ENCODE results near the gene TCP10L.
A peak's percentile ranks its signal among the peaks of the same experiment; 100 is the strongest.

TCP10L gene

GRCh38 chr21:32584472-32584871 is 851 bp downstream of the TCP10L start:
- H3K36me3 ChIP-seq (ENCODE audit: control insufficient read depth, insufficient read depth, low read length), result no peaks in the 10 kb centered on the region
- H3K27me3 ChIP-seq (ENCODE audit: control insufficient read depth, insufficient read depth, low read length), result no peaks in the 10 kb centered on the region
- no peak overlapping the region for H3K4me3 ChIP-seq (ENCODE audit: low read depth, low read length)
- no peaks in the 10 kb centered on the region for H3K9me3 ChIP-seq (ENCODE audit: control insufficient read depth, insufficient read depth, low read length)
- no peaks in the 10 kb centered on the region for H3K4me1 ChIP-seq (ENCODE audit: control insufficient read depth, insufficient read depth, low read length)
- no peak overlapping the region for H3K9ac ChIP-seq (ENCODE audit: low read depth, low read length)

GRCh38 chr21:32581732-32582131 is 3.6 kb downstream of the TCP10L start:
- Histone ChIP-seq H3K9me3 (ENCODE audit: control insufficient read depth, insufficient read depth, low read length) (no peaks in the 10 kb centered on the region), H3K36me3 (ENCODE audit: control insufficient read depth, insufficient read depth, low read length) (no peaks in the 10 kb centered on the region), H3K4me1 (ENCODE audit: control insufficient read depth, insufficient read depth, low read length) (no peaks in the 10 kb centered on the region), H3K27me3 (ENCODE audit: control insufficient read depth, insufficient read depth, low read length) (no peaks in the 10 kb centered on the region), H3K9ac (ENCODE audit: low read depth, low read length) (no peak overlapping the region), H3K4me3 (ENCODE audit: low read depth, low read length) (no peak overlapping the region)

- H3K4me1 ChIP-seq (ENCODE audit: control insufficient read depth, insufficient read depth, low read length), result no peaks in the 10 kb centered on the region
- no peaks in the 10 kb centered on the region for H3K9me3 ChIP-seq (ENCODE audit: control insufficient read depth, insufficient read depth, low read length)
- no peaks in the 10 kb centered on the region for H3K36me3 ChIP-seq (ENCODE audit: control insufficient read depth, insufficient read depth, low read length)
- H3K27me3 ChIP-seq (ENCODE audit: control insufficient read depth, insufficient read depth, low read length), result no peaks in the 10 kb centered on the region
- H3K9ac ChIP-seq (ENCODE audit: low read depth, low read length), result no peak overlapping the region
- no peak overlapping the region for H3K4me3 ChIP-seq (ENCODE audit: low read depth, low read length)
Measured at GRCh38 chr21:32580949-32581348, 4.4 kb downstream of the TCP10L start.

- no peaks in the 10 kb centered on the region for H3K4me1 ChIP-seq (ENCODE audit: control insufficient read depth, insufficient read depth, low read length)
- H3K9ac ChIP-seq (ENCODE audit: low read depth, low read length), result no peak overlapping the region
- H3K4me3 ChIP-seq (ENCODE audit: low read depth, low read length), result no peak overlapping the region
- H3K9me3 ChIP-seq (ENCODE audit: control insufficient read depth, insufficient read depth, low read length), result no peaks in the 10 kb centered on the region
- no peaks in the 10 kb centered on the region for H3K27me3 ChIP-seq (ENCODE audit: control insufficient read depth, insufficient read depth, low read length)
- H3K36me3 ChIP-seq (ENCODE audit: control insufficient read depth, insufficient read depth, low read length), result no peaks in the 10 kb centered on the region
Measured at GRCh38 chr21:32578107-32578691, 7.1 kb downstream of the TCP10L start.

- no peak overlapping the region for H3K4me3 ChIP-seq (ENCODE audit: low read depth, low read length)
- no peaks in the 10 kb centered on the region for H3K9me3 ChIP-seq (ENCODE audit: control insufficient read depth, insufficient read depth, low read length)
- no peaks in the 10 kb centered on the region for H3K27me3 ChIP-seq (ENCODE audit: control insufficient read depth, insufficient read depth, low read length)
- no peaks in the 10 kb centered on the region for H3K36me3 ChIP-seq (ENCODE audit: control insufficient read depth, insufficient read depth, low read length)
- H3K4me1 ChIP-seq (ENCODE audit: control insufficient read depth, insufficient read depth, low read length), result no peaks in the 10 kb centered on the region
- H3K9ac ChIP-seq (ENCODE audit: low read depth, low read length), result no peak overlapping the region
Measured at GRCh38 chr21:32576011-32576410, 9.3 kb downstream of the TCP10L start.

GRCh38 chr21:32574946-32575925 is 10.1 kb downstream of the TCP10L start:
- H3K27me3 ChIP-seq (ENCODE audit: control insufficient read depth, insufficient read depth, low read length), result no peaks in the 10 kb centered on the region

GRCh38 chr21:32572574-32573420 is 12.5 kb downstream of the TCP10L start:
- Histone ChIP-seq H3K4me1 (ENCODE audit: control insufficient read depth, insufficient read depth, low read length) (peaks cover 8% of the 10 kb centered on the region), H3K9ac (ENCODE audit: low read depth, low read length) (no peak overlapping the region), H3K4me3 (ENCODE audit: low read depth, low read length) (no peak overlapping the region), H3K9me3 (ENCODE audit: control insufficient read depth, insufficient read depth, low read length) (no peaks in the 10 kb centered on the region), H3K27me3 (ENCODE audit: control insufficient read depth, insufficient read depth, low read length) (peaks cover 7% of the 10 kb centered on the region), H3K36me3 (ENCODE audit: control insufficient read depth, insufficient read depth, low read length) (no peaks in the 10 kb centered on the region)

More at GRCh38 chr21:32574946-32575925, 10.1 kb downstream of the TCP10L start:
- H3K36me3 ChIP-seq (ENCODE audit: control insufficient read depth, insufficient read depth, low read length), result no peaks in the 10 kb centered on the region
- no peak overlapping the region for H3K9ac ChIP-seq (ENCODE audit: low read depth, low read length)
- no peaks in the 10 kb centered on the region for H3K4me1 ChIP-seq (ENCODE audit: control insufficient read depth, insufficient read depth, low read length)
- H3K4me3 ChIP-seq (ENCODE audit: low read depth, low read length), result no peak overlapping the region
- H3K9me3 ChIP-seq (ENCODE audit: control insufficient read depth, insufficient read depth, low read length), result no peaks in the 10 kb centered on the region

- no peaks in the 10 kb centered on the region for H3K9me3 ChIP-seq (ENCODE audit: control insufficient read depth, insufficient read depth, low read length)
- H3K36me3 ChIP-seq (ENCODE audit: control insufficient read depth, insufficient read depth, low read length), result peaks cover 3% of the 10 kb centered on the region
- peaks cover 8% of the 10 kb centered on the region for H3K4me1 ChIP-seq (ENCODE audit: control insufficient read depth, insufficient read depth, low read length)
- no peak overlapping the region for H3K4me3 ChIP-seq (ENCODE audit: low read depth, low read length)
- no peak overlapping the region for H3K9ac ChIP-seq (ENCODE audit: low read depth, low read length)
- peaks cover 7% of the 10 kb centered on the region for H3K27me3 ChIP-seq (ENCODE audit: control insufficient read depth, insufficient read depth, low read length)
Measured at GRCh38 chr21:32570456-32570855, 14.9 kb downstream of the TCP10L start.

GRCh38 chr21:32569261-32570230 is 15.8 kb downstream of the TCP10L start:
- Histone ChIP-seq H3K9me3 (ENCODE audit: control insufficient read depth, insufficient read depth, low read length) (peaks cover 2% of the 10 kb centered on the region), H3K9ac (ENCODE audit: low read depth, low read length) (peak overlapping the region; percentile 74), H3K4me3 (ENCODE audit: low read depth, low read length) (peak overlapping the region; percentile 78), H3K27me3 (ENCODE audit: control insufficient read depth, insufficient read depth, low read length) (peaks cover 7% of the 10 kb centered on the region), H3K36me3 (ENCODE audit: control insufficient read depth, insufficient read depth, low read length) (peaks cover 3% of the 10 kb centered on the region), H3K4me1 (ENCODE audit: control insufficient read depth, insufficient read depth, low read length) (peaks cover 8% of the 10 kb centered on the region)

- Histone ChIP-seq H3K9ac (ENCODE audit: low read depth, low read length) (no peak overlapping the region), H3K36me3 (ENCODE audit: control insufficient read depth, insufficient read depth, low read length) (peaks cover 3% of the 10 kb centered on the region), H3K9me3 (ENCODE audit: control insufficient read depth, insufficient read depth, low read length) (peaks cover 2% of the 10 kb centered on the region), H3K27me3 (ENCODE audit: control insufficient read depth, insufficient read depth, low read length) (peaks cover 7% of the 10 kb centered on the region), H3K4me1 (ENCODE audit: control insufficient read depth, insufficient read depth, low read length) (peaks cover 12% of the 10 kb centered on the region), H3K4me3 (ENCODE audit: low read depth, low read length) (no peak overlapping the region)
Measured at GRCh38 chr21:32567626-32568025, 17.7 kb downstream of the TCP10L start.
